HG03521 (cell line): Measurements from ENCODE around the gene SLX4IP.

Source experiments
- ATAC-seq: cut with Tn5 transposase; IDR thresholded peaks from one replicate; pipeline ENCODE4 v1.9.1; 2021; ENCODE audit warnings: mild to moderate bottlenecking, moderate library complexity; ENCODE audit not compliant: unreplicated experiment

SLX4IP gene

DNA sequence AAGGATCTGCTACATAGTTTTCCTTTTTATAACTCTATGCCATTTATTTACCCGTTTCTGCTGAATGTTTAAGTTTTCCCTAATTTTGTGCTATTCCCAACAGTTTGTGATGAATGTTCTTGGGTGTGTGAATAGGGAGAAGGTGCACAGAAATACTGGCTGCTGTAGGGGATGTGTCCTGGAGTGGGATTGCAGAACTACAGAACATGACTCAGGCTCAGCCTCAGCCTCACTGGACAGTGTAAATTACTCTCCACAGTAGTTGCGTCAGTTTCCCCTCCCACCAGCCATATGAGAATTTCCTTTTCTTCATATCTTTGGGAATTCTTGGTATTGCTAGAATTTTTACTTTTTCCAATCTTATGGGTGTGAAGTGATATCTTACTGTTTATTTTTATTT is 57.0 kb downstream of the SLX4IP start:
- no peak for ATAC-seq

- no peak for ATAC-seq
Observed at GRCh38 chr20:10492844-10493243, 57.7 kb downstream of the SLX4IP start.

DNA sequence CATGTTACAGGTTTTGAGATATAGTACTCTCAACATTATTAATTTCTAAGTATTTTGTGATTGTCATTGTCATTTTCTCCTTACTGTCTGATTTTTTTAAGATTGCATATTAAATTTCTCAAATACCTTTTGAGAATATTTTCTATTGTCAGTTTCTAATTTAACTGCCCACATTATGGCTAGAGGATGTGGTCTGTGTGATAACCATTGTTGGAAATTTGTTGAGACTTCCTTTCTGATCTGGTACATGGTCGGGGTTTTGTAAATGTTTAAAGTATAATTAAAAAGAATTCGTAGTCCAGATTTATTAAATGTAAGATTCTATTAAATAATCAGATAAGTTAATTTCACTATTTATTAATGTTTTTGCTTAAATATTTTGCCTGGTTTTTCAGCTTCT is 60.1 kb downstream of the SLX4IP start:
- ATAC-seq, result no peak

DNA sequence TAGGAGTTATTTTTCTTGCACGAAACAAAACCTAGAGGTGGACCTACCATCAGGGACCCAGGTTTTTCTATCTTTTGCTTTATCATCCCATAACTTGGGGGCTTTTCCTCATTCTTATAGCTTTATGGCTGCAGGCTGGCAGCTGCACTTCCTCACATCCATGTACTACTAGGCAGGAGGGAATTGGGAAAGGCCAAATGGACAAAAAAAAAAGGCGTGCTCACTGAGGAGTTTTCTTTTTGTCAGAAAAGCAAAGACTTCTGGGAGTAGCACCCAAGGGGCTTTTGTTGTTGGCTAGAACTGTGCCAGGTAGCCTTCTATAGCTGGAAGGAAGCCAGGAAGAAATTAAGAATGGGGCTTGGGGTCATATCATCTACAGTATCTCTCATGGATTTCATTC is 61.4 kb downstream of the SLX4IP start:
- no peak for ATAC-seq

DNA sequence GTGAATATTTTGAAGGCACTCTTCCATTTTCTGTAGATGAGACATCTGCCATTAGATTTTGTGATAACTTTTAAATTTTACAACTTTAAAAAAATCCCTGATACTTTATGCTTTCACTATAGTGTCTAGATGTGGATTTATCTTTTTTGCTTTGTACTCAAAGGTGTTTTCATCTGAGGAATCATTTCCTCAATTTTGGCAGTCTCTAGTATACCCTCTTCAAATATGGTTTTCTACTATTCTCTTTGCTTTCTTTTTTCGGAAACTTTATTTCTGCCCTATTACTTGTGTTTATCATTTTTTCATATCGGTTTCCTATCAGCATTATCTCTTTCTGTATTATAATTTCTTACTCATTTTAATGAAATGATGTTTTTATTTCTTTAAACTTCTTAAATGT is 62.2 kb downstream of the SLX4IP start:
- ATAC-seq, result no peak

- no peak for ATAC-seq
Observed at GRCh38 chr20:10497791-10498190, 62.7 kb downstream of the SLX4IP start.

DNA sequence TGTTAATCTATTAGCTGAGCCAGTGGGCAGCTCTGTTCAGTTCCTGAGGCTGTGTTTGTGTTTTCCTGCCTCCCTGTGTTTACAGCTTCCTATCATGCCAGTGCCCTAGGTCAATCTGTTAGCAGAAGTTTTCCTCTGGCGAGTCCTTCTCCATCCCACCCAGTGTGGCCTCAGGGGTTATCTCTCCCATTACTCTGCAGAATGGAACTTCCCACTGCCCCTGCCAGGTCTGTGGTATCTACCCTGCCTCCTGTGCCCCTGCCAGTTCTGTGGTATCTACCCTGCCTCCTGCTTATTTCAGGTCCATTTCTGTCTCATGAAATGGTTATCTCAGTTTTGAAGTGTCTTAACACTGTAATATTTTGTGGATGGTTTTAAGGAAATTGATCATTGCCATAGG is 63.1 kb downstream of the SLX4IP start:
- ATAC-seq, result no peak

DNA sequence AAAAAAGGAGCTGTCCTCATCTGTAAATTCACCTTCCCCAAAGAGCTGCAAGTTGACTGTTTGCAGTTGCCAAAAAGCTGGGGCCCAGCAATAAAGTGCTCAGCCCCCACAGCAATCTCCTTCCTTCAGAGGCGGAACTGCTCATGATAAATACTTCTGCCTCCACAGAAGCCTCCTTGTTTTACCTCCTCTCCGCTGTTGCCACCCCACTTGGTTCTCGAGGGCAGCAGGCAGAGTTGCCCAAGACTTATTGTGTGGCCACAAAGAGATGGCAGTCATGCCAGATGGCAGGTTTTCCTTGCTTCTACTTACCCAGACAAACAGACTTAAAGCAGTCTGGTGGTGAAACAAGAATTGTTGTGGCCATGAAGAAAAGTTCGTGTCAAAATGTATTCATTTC is 66.3 kb downstream of the SLX4IP start:
- no peak for ATAC-seq

DNA sequence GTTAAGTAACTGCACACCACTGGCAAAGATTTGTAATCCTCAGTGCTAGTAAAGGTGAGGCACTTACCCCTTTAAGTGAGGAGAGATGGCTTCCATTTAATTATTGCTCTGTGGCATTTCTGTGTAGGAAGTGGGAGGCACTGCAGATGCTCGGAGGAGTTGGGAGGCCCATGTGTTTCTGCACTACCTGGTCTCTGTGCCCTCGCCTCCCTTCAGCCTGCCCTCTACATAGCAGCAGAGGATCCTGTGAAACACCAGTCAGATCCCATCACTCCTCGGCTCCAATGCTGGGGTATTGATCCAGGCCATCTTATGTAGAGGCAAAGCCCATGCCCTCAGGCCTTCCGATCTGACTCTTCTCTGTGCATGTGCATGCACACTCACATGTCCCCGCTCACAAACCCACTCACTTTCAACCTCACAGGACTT is 67.0 kb downstream of the SLX4IP start:
- ATAC-seq, result no peak

DNA sequence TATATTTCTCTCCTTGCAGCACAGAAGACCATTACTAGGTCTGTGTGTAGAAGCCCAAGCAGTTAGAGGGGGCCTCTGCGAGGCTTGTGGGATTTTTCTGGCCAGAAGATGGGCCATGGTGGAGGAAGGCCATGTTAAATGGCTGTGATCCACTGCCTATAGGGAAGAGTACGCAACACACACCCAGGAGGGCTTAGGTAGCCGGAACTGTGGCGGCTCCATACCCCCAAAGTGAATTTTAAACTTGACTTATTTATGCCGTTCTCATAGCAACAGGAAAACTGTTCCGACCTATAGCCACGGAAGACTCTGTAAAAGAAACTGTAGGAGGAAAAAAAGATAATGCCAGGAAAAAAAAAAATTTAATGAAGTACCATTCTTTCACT is 69.5 kb downstream of the SLX4IP start:
- ATAC-seq, result no peak

- ATAC-seq, result no peak
Observed at GRCh38 chr20:10504994-10505730, 70.1 kb downstream of the SLX4IP start.

- ATAC-seq, result no peak
Observed at GRCh38 chr20:10505827-10506226, 70.7 kb downstream of the SLX4IP start.

- ATAC-seq, result no peak
Observed at GRCh38 chr20:10507052-10507451, 71.9 kb downstream of the SLX4IP start.

- no peak for ATAC-seq
Observed at GRCh38 chr20:10508060-10508459, 73.0 kb downstream of the SLX4IP start.

DNA sequence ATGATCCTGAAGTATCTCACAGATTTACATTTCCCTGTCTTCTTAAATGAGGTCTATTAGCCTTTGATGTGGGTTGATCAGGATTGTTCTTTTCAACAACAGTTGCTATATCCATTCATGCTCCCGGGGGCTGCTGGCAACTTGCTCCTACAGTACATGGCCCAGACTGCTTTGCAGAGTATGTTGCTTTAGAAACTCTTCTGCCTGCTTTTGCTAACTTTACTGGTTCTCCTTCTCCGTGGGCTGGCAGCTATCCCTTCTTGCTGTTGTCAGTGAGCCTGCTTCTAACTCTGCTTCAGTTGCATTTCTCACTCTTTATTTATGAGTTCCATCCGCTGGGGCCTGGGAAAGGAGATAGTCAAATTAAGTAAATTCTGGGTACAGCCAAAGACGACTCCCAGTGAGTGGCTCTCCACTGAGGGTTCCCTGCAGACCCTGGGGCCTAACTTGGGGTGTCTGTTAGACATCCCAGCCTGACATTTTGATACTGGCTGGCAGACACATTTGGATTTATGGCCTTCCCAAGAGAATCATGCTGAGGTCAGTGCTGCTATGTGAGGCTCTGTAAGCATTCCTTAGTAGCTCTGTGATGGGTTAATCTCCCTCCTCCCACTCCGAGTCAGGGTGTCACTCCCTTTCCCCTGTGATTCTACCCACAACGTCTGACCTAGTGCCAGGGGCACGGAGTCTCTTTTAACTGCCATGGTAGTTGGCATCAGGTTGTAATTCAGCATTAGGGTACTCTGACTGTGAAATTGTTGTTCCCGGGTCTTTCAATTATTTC is 73.6 kb downstream of the SLX4IP start:
- ATAC-seq, result no peak

DNA sequence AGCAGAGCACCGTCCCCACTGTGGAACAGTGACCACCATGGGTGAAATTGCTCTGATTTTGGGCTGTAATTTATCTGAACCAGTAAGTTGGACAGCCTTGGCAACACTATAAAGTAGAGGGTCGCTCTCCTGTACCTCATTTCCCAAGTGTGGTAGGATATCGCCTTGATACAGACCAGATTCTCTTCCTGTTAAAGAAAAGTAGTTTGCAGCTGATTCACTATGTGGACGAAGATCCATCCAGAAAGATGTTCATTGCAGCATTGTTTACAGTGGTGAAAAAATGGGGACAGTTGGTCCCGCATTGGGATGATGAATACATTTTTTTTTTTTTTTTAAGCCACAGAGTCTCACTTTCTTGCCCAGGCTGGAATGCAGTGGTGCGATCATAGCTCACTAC is 74.3 kb downstream of the SLX4IP start:
- ATAC-seq, result no peak

DNA sequence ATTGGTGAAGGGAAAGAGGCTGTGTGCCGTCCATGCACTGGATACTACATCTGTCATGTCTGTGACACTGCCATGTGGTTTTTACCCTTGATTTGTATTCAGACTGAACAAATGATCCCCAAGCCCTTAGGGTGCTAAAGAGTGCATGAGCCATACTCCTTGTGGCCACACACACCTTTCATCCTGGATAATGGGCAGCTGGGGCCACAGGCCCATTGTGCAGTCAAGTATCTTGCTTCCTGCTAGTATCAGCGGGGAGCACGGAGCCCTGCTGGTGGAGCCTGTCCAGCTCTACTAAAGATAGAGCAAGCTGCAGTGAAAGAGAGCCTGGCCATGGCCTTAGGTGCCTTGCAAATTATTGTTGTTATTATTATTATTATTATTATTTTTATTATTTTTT is 75.1 kb downstream of the SLX4IP start:
- no peak for ATAC-seq

DNA sequence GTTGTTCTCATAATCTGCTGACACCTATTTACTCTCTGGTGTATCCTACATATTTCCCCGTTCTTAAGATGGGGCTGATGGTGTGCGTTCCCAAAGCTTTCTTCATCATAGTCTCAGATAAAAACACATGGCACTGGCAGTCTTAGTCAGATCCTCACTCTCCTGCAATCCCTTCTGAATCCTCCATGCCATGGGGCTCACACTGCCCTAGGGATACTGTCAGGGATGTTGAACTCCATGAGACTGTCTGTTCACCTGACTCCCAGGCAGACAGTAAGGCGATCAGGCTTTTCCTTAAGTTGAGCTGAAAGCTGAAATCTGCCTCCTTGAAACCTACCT is 76.0 kb downstream of the SLX4IP start:
- ATAC-seq, result peak; percentile 9

GRCh38 chr20:10511509-10512251 is 76.6 kb downstream of the SLX4IP start:
- peak; percentile 96 for ATAC-seq

DNA sequence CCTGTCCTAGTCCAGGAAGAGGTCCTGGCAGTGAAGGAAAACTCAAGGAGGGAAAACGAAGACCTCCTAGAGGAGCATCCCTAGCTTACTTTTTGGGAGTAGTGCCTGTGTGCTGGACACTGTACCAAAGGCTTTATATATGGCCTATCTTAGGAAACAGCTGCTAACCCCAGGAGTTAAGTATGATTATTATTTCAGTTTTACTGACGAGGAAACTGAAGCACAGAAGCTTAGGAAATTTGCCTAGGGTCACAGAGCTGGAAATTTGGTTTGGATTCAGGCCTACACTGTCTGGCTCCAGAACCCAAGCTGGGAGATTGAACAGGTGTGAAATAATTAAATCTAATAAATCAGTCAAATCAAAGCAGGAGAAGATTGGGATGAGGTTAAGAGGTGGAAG is 78.0 kb downstream of the SLX4IP start:
- ATAC-seq, result no peak

DNA sequence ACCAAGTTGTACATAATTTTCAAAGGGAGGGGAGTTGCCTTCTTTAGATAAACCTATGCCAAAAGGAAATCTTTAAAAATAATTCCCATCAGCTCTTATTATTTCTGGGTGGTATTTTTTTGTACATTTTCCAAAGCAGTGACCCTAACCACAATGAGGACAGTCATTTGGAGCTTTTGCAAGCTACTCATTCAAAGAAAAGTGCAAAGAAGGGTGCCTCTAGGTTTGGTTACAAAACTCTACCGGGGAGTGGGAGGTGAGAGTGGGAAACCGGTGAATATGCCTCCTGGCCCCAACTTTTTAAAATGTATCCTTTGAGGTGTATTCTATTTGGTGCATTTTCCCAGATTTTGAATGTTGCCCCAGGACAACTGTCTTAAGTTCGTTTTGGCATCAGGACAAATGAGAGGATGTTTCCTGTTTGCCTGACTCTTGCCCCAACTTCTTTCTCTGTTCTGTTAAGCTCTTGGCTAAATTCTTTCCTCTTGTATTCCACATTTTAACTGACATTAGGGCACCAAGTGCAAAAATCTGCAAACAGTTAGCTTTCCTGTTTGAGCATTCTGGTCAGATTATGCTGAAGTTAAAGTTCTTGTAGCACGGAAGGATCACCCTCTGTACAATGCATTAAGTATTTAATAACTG is 78.9 kb downstream of the SLX4IP start:
- no peak for ATAC-seq
